Measurements from ENCODE around the gene HS6ST3. TPM values are rescaled to one million over a fixed set of nuclear protein-coding genes. Genes with fewer than 3 reads are reported as not detected.

The HS6ST3 gene
- total RNA-seq, 1 experiment from 2014 or later = 0.11 TPM

- H3K27me3 ChIP-seq (ENCODE audit: low read length) = no peaks in the 10 kb centered on the region
- H3F3A ChIP-seq (ENCODE audit: low read length, unreplicated experiment) = no peaks in the 10 kb centered on the region
- ATAC-seq (no peak), DNase-seq (no peak)
- CTCF ChIA-PET = no interaction called here
- no peak overlapping the region for H3K27ac ChIP-seq (ENCODE audit: low read length)
- H3K36me3 ChIP-seq (ENCODE audit: low read depth, low read length) = no peaks in the 10 kb centered on the region
- no peaks in the 10 kb centered on the region for H3K9me3 ChIP-seq (ENCODE audit: low read length)
- TF ChIP-seq EZH2phosphoT487 (IDR thresholded peaks at IDR 0.05; ENCODE audit: borderline replicate concordance, low read length) (no peak), EZH2 (IDR thresholded peaks at IDR 0.05; ENCODE audit: low read length, unreplicated experiment) (no peak), CTCF (conservative IDR thresholded peaks at IDR 0.05; ENCODE audit: low read depth, low read length) (no peak)
- intact Hi-C loops (cut with micrococcal nuclease) = no loop called here
- BruUV-seq (replicated peaks) = no TSS peak
- H2AFZ ChIP-seq (ENCODE audit: low read length) = no peak overlapping the region
- H3K79me2 ChIP-seq (ENCODE audit: low read length) = no peaks in the 10 kb centered on the region
- H3K4me2 ChIP-seq (ENCODE audit: low read length) = no peak overlapping the region
- no peaks in the 10 kb centered on the region for H4K20me1 ChIP-seq (ENCODE audit: low read length)
- no peaks in the 10 kb centered on the region for H3K9me2 ChIP-seq (replicated peaks; ENCODE audit: low read length)
- H3K4me1 ChIP-seq (ENCODE audit: insufficient read depth, low read length) = no peaks in the 10 kb centered on the region
- no peak overlapping the region for H3K4me3 ChIP-seq (ENCODE audit: low read length)
- POLR2A ChIA-PET (ENCODE audit: unreplicated experiment) = no interaction called here
- H3K9ac ChIP-seq (ENCODE audit: low read length) = no peak overlapping the region
These were observed 713.7 kb downstream of the HS6ST3 start for GRCh38 chr13:96803456-96804100.

GRCh38 chr13:96804174-96804573 lies 714.3 kb downstream of the HS6ST3 start:
- Histone ChIP-seq H3K9me3 (ENCODE audit: low read length) (no peaks in the 10 kb centered on the region), H2AFZ (ENCODE audit: low read length) (no peak overlapping the region), H3K79me2 (ENCODE audit: low read length) (no peaks in the 10 kb centered on the region), H3K27me3 (ENCODE audit: low read length) (no peaks in the 10 kb centered on the region), H3K4me2 (ENCODE audit: low read length) (no peak overlapping the region), H3K9me2 (replicated peaks; ENCODE audit: low read length) (no peaks in the 10 kb centered on the region), H3K9ac (ENCODE audit: low read length) (no peak overlapping the region), H3K4me1 (ENCODE audit: insufficient read depth, low read length) (no peaks in the 10 kb centered on the region), H3K36me3 (ENCODE audit: low read depth, low read length) (no peaks in the 10 kb centered on the region), H3K4me3 (ENCODE audit: low read length) (no peak overlapping the region), H3K27ac (ENCODE audit: low read length) (no peak overlapping the region), H4K20me1 (ENCODE audit: low read length) (no peaks in the 10 kb centered on the region), H3F3A (ENCODE audit: low read length, unreplicated experiment) (no peaks in the 10 kb centered on the region)
- no peak for ATAC-seq
- intact Hi-C loops (cut with micrococcal nuclease) = no loop called here
- CTCF ChIA-PET = no interaction called here
- DNase-seq = no peak
- POLR2A ChIA-PET (ENCODE audit: unreplicated experiment) = no interaction called here
- TF ChIP-seq EZH2phosphoT487 (IDR thresholded peaks at IDR 0.05; ENCODE audit: borderline replicate concordance, low read length) (no peak), EZH2 (IDR thresholded peaks at IDR 0.05; ENCODE audit: low read length, unreplicated experiment) (no peak), CTCF (conservative IDR thresholded peaks at IDR 0.05; ENCODE audit: low read depth, low read length) (no peak)
- BruUV-seq (replicated peaks) = no TSS peak

- Histone ChIP-seq H3K4me2 (ENCODE audit: low read length) (no peak overlapping the region), H3K9me3 (ENCODE audit: low read length) (no peaks in the 10 kb centered on the region), H3K9me2 (replicated peaks; ENCODE audit: low read length) (no peaks in the 10 kb centered on the region), H2AFZ (ENCODE audit: low read length) (no peak overlapping the region), H3F3A (ENCODE audit: low read length, unreplicated experiment) (no peaks in the 10 kb centered on the region), H3K79me2 (ENCODE audit: low read length) (no peaks in the 10 kb centered on the region), H3K4me3 (ENCODE audit: low read length) (no peak overlapping the region), H3K27me3 (ENCODE audit: low read length) (no peaks in the 10 kb centered on the region), H3K27ac (ENCODE audit: low read length) (no peak overlapping the region), H3K9ac (ENCODE audit: low read length) (no peak overlapping the region), H4K20me1 (ENCODE audit: low read length) (no peaks in the 10 kb centered on the region), H3K4me1 (ENCODE audit: insufficient read depth, low read length) (no peaks in the 10 kb centered on the region), H3K36me3 (ENCODE audit: low read depth, low read length) (no peaks in the 10 kb centered on the region)
- no peak for ATAC-seq
- POLR2A ChIA-PET (ENCODE audit: unreplicated experiment) = no interaction called here
- no peak for DNase-seq
- no peak for TF ChIP-seq EZH2phosphoT487 (IDR thresholded peaks at IDR 0.05; ENCODE audit: borderline replicate concordance, low read length)
- TF ChIP-seq CTCF (conservative IDR thresholded peaks at IDR 0.05; ENCODE audit: low read depth, low read length) = no peak
- no peak for TF ChIP-seq EZH2 (IDR thresholded peaks at IDR 0.05; ENCODE audit: low read length, unreplicated experiment)
- CTCF ChIA-PET = no interaction called here
- no TSS peak for BruUV-seq (replicated peaks)
- intact Hi-C loops (cut with micrococcal nuclease) = no loop called here
These were observed 716.8 kb downstream of the HS6ST3 start for GRCh38 chr13:96806746-96807145.

Measured in PC-3 (cell line).